PFSK-1 (cell line): ENCODE data around the gene NQO1.

ENCODE experiments used
- POLR2AphosphoS5 ChIP-seq: IDR thresholded peaks from 2 replicates; pipeline ENCODE4 v1.6.1; 2012; ENCODE audit warnings: low read depth, mild to moderate bottlenecking, control low read depth, low read length, moderate library complexity
- REST ChIP-seq, 2 experiments: IDR thresholded peaks; 2 replicates each; pipeline versions ENCODE4 v1.6.1 to v1.8.0; 2011 to 2012; ENCODE audit warnings: low read depth in 2 of 2, low read length in 2 of 2, control low read depth in 1 of 2, inconsistent platforms in 1 of 2, mild to moderate bottlenecking in 1 of 2, moderate library complexity in 1 of 2; ENCODE audit not compliant: insufficient read depth in 1 of 2
- TAF1 ChIP-seq: IDR thresholded peaks from 2 replicates; pipeline ENCODE4 v1.6.1; 2012; ENCODE audit warnings: low read length, control low read depth, borderline replicate concordance; ENCODE audit not compliant: insufficient read depth

GRCh38 chr16:69775563-69775962 lies 49.2 kb upstream of the NQO1 start:
- TF ChIP-seq TAF1 (no peak), POLR2AphosphoS5 (no peak), REST (IDR thresholded peaks at IDR 0.05; ENCODE audit: insufficient read depth in 1 of 2, low read depth in 2 of 2, low read length in 2 of 2) (no peak)
